HEK293 (cell line): ENCODE results near the gene DDX49.

Experiments
- CTCF ChIA-PET: fragments of 350-600 bp; formaldehyde crosslinking; extraction: SDS; loops from one replicate; lab custom pipeline; 2021; ENCODE audit warnings: antibody characterized with exemption; lab: Yijun Ruan, JAX
- POLR2A ChIA-PET: fragments of 300-600 bp; formaldehyde crosslinking; extraction: SDS; loops from one replicate; lab custom pipeline; 2020; ENCODE audit warnings: antibody characterized with exemption, inconsistent platforms; lab: Yijun Ruan, JAX
- H3K27ac ChIP-seq: fragments of 200-500 bp; sonication (Bioruptor generic); 2 replicates; pipeline ENCODE4 v1.5.1; 2014; ENCODE audit warnings: low read depth, low read length, control low read depth, inconsistent platforms; ENCODE audit errors: extremely low read depth
- H3K36me3 ChIP-seq, 2 experiments: fragments of 200-500 bp in 1 of 2; sonication (Bioruptor generic) in 1 of 2; 1 replicate in 1 of 2; 2 replicates in 1 of 2; pipeline ENCODE4 v1.5.1; 2014 to 2017; ENCODE audit warnings: inconsistent platforms in 2 of 2, low read length in 2 of 2; ENCODE audit not compliant: control insufficient read depth in 2 of 2, insufficient read depth in 1 of 2
- H3K4me1 ChIP-seq: fragments of 200-500 bp; sonication (Bioruptor generic); 2 replicates; pipeline ENCODE4 v1.5.1; 2014; ENCODE audit warnings: mild to moderate bottlenecking, low read length, inconsistent platforms; ENCODE audit not compliant: control insufficient read depth, insufficient read depth
- H3K4me3 ChIP-seq: 2 replicates; pipeline ENCODE4 v1.5.1; 2011; ENCODE audit warnings: low read depth, mild to moderate bottlenecking, control low read depth, low read length, moderate library complexity
- H3K9me3 ChIP-seq: fragments of 200-500 bp; sonication (Bioruptor generic); 2 replicates; pipeline ENCODE4 v1.5.1; 2014; ENCODE audit warnings: low read depth, low read length, inconsistent platforms; ENCODE audit not compliant: control insufficient read depth, insufficient read depth
- GLIS1 ChIP-seq: fragments of 450-650 bp; formaldehyde crosslinking; IDR thresholded peaks from 2 replicates; pipeline ENCODE4 v1.5.1; 2016; ENCODE audit warnings: missing biosample characterization, missing genetic modification characterization
- KLF16 ChIP-seq: fragments of 450-650 bp; formaldehyde crosslinking; IDR thresholded peaks from 2 replicates; pipeline ENCODE4 v1.5.1; 2017; ENCODE audit warnings: missing biosample characterization, missing genetic modification characterization
- KLF8 ChIP-seq: fragments of 450-650 bp; formaldehyde crosslinking; IDR thresholded peaks from 2 replicates; pipeline ENCODE4 v1.5.1; 2016; ENCODE audit warnings: missing biosample characterization, missing genetic modification characterization
- SALL2 ChIP-seq: fragments of 450-650 bp; formaldehyde crosslinking; IDR thresholded peaks from 2 replicates; pipeline ENCODE4 v1.5.0; 2017; ENCODE audit warnings: missing biosample characterization, mild to moderate bottlenecking, missing genetic modification characterization, borderline replicate concordance
- SCRT1 ChIP-seq: fragments of 450-650 bp; formaldehyde crosslinking; IDR thresholded peaks from 2 replicates; pipeline ENCODE4 v1.5.1; 2016; ENCODE audit warnings: missing biosample characterization, missing genetic modification characterization, borderline replicate concordance
- SP2 ChIP-seq: fragments of 450-650 bp; formaldehyde crosslinking; IDR thresholded peaks from 2 replicates; pipeline ENCODE4 v1.5.1; 2016; ENCODE audit warnings: missing biosample characterization, missing genetic modification characterization
- SP3 ChIP-seq: fragments of 450-650 bp; formaldehyde crosslinking; IDR thresholded peaks from 2 replicates; pipeline ENCODE4 v1.5.1; 2016; ENCODE audit warnings: missing biosample characterization, missing genetic modification characterization
- WT1 ChIP-seq: fragments of 450-650 bp; formaldehyde crosslinking; IDR thresholded peaks from 2 replicates; pipeline ENCODE4 v1.5.1; 2016; ENCODE audit warnings: missing biosample characterization, missing genetic modification characterization
- ZFHX2 ChIP-seq: fragments of 450-650 bp; formaldehyde crosslinking; conservative IDR thresholded peaks from 2 replicates; pipeline ENCODE4 v1.5.1; 2016; ENCODE audit warnings: missing biosample characterization, missing genetic modification characterization
- ZFP37 ChIP-seq: fragments of 450-650 bp; formaldehyde crosslinking; IDR thresholded peaks from 2 replicates; pipeline ENCODE4 v1.5.1; 2016; ENCODE audit warnings: missing biosample characterization, missing genetic modification characterization
- ZNF175 ChIP-seq: fragments of 450-650 bp; formaldehyde crosslinking; IDR thresholded peaks from 2 replicates; pipeline ENCODE4 v1.5.1; 2016; ENCODE audit warnings: missing biosample characterization, missing genetic modification characterization
- ZNF211 ChIP-seq: fragments of 450-650 bp; formaldehyde crosslinking; IDR thresholded peaks from 2 replicates; pipeline ENCODE4 v1.5.1; 2016; ENCODE audit warnings: low read depth, missing biosample characterization, missing genetic modification characterization
- ZNF223 ChIP-seq: fragments of 450-650 bp; formaldehyde crosslinking; IDR thresholded peaks from 2 replicates; pipeline ENCODE4 v1.5.1; 2016; ENCODE audit warnings: missing biosample characterization, missing genetic modification characterization
- ZNF24 ChIP-seq: fragments of 450-650 bp; formaldehyde crosslinking; IDR thresholded peaks from 2 replicates; pipeline ENCODE4 v1.5.1; 2016; ENCODE audit warnings: missing biosample characterization, missing genetic modification characterization
- ZNF248 ChIP-seq: fragments of 450-650 bp; formaldehyde crosslinking; IDR thresholded peaks from 2 replicates; pipeline ENCODE4 v1.5.1; 2017; ENCODE audit warnings: missing biosample characterization, missing genetic modification characterization
- ZNF302 ChIP-seq: fragments of 450-650 bp; formaldehyde crosslinking; IDR thresholded peaks from 2 replicates; pipeline ENCODE4 v1.5.1; 2016; ENCODE audit warnings: missing biosample characterization, missing genetic modification characterization, low read depth
- ZNF335 ChIP-seq: fragments of 450-650 bp; formaldehyde crosslinking; conservative IDR thresholded peaks from 2 replicates; pipeline ENCODE4 v1.5.1; 2016; ENCODE audit warnings: missing biosample characterization, missing genetic modification characterization
- ZNF37A ChIP-seq: fragments of 450-650 bp; IDR thresholded peaks from 2 replicates; pipeline ENCODE4 v1.5.1; 2018; ENCODE audit warnings: missing biosample characterization, missing genetic modification characterization
- ZNF433 ChIP-seq: fragments of 450-650 bp; formaldehyde crosslinking; IDR thresholded peaks from 2 replicates; pipeline ENCODE4 v1.5.1; 2016; ENCODE audit warnings: missing biosample characterization, missing genetic modification characterization, low read depth
- ZNF501 ChIP-seq: fragments of 450-650 bp; formaldehyde crosslinking; IDR thresholded peaks from 2 replicates; pipeline ENCODE4 v1.5.1; 2016; ENCODE audit warnings: missing biosample characterization, missing genetic modification characterization
- ZNF654 ChIP-seq: fragments of 450-650 bp; formaldehyde crosslinking; IDR thresholded peaks from 2 replicates; pipeline ENCODE4 v1.5.1; 2016; ENCODE audit warnings: low read depth, missing biosample characterization, missing genetic modification characterization
- ZNF701 ChIP-seq: fragments of 450-650 bp; formaldehyde crosslinking; IDR thresholded peaks from 2 replicates; pipeline ENCODE4 v1.5.1; 2016; ENCODE audit warnings: missing biosample characterization, missing genetic modification characterization
- ZNF791 ChIP-seq: fragments of 450-650 bp; formaldehyde crosslinking; IDR thresholded peaks from 2 replicates; pipeline ENCODE4 v1.5.1; 2016; ENCODE audit warnings: missing biosample characterization, missing genetic modification characterization
- ZNF792 ChIP-seq: fragments of 450-650 bp; formaldehyde crosslinking; IDR thresholded peaks from 2 replicates; pipeline ENCODE4 v1.5.1; 2016; ENCODE audit warnings: missing biosample characterization, missing genetic modification characterization
- ZNF830 ChIP-seq: fragments of 450-650 bp; IDR thresholded peaks from 2 replicates; pipeline ENCODE4 v1.5.0; 2018; ENCODE audit warnings: missing biosample characterization, missing genetic modification characterization, low read depth, mild to moderate bottlenecking, moderate library complexity
- TF ChIP-seq, protein P1 (sequence below): fragments of 450-650 bp; formaldehyde crosslinking; IDR thresholded peaks from 2 replicates; pipeline ENCODE4 v1.5.1; 2016; ENCODE audit warnings: missing biosample characterization, missing genetic modification characterization, low read depth
- TF ChIP-seq, protein P2 (sequence below): sonication (generic); formaldehyde crosslinking; IDR thresholded peaks from 2 replicates; pipeline ENCODE4 v1.8.1; 2022; ENCODE audit warnings: mild to moderate bottlenecking, moderate library complexity, missing genetic modification reagents

DDX49 gene

DNA sequence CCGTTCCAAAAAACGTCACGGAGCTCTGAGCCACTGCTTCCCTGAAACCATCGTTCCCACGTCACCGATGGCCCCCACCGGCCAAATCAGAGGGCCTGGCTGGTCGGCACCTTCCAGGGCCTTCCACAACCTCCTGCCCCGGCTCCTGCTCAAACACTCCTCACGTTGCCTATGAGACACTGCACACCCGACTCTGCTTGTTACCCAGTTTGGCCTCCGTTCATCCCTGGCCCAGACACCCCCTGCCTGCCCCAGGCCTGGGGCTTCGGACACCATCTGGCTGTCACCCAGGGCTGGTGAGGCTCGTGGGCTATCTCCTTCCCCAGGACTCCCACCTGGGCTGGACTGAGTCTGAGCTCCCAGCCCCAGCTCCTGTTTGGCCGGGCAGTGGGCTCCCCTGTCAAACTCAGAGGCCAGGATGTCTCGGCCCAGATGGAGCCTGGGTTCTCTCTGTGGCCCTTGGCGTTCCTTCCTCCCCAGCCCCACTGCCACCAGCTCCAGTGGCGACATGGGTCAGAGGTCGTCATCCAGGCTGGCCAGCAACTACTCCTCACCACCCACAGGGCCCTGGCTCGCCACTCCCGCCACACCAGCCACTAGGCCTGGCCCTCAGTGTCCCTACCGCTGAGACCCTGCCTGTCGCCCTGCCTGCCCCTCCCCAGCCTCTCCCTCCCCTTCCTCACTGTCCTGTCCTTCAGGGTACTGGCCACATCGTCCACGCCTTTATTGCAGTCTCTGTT lies 41.3 kb upstream of the DDX49 start:
- ChIA-PET POLR2A (no interaction called here), CTCF (no interaction called here)
- no peaks in the 10 kb centered on the region for H3K4me1 ChIP-seq
- no peak overlapping the region for H3K4me3 ChIP-seq
- no peak overlapping the region for H3K27ac ChIP-seq
- no peaks in the 10 kb centered on the region for H3K9me3 ChIP-seq
- TF ChIP-seq KLF8 (tag by site-specific recombination) (no peak), ZNF654 (tag by site-specific recombination) (no peak), ZNF248 (tag by site-specific recombination) (no peak), ZNF223 (no peak), ZNF302 (tag by site-specific recombination) (no peak), ZNF501 (tag by site-specific recombination) (no peak), ZFHX2 (tag by site-specific recombination) (no peak), ZNF211 (no peak), ZNF37A (tag by site-specific recombination) (no peak), ZNF791 (no peak)
- TF ChIP-seq, protein P1, sequence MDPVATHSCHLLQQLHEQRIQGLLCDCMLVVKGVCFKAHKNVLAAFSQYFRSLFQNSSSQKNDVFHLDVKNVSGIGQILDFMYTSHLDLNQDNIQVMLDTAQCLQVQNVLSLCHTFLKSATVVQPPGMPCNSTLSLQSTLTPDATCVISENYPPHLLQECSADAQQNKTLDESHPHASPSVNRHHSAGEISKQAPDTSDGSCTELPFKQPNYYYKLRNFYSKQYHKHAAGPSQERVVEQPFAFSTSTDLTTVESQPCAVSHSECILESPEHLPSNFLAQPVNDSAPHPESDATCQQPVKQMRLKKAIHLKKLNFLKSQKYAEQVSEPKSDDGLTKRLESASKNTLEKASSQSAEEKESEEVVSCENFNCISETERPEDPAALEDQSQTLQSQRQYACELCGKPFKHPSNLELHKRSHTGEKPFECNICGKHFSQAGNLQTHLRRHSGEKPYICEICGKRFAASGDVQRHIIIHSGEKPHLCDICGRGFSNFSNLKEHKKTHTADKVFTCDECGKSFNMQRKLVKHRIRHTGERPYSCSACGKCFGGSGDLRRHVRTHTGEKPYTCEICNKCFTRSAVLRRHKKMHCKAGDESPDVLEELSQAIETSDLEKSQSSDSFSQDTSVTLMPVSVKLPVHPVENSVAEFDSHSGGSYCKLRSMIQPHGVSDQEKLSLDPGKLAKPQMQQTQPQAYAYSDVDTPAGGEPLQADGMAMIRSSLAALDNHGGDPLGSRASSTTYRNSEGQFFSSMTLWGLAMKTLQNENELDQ (tag by site-specific recombination) = no peak
- H3K36me3 ChIP-seq = peaks cover 19 to 76% of the 10 kb centered on the region in 2 experiments; a peak in 2 of 3 replicates

DNA sequence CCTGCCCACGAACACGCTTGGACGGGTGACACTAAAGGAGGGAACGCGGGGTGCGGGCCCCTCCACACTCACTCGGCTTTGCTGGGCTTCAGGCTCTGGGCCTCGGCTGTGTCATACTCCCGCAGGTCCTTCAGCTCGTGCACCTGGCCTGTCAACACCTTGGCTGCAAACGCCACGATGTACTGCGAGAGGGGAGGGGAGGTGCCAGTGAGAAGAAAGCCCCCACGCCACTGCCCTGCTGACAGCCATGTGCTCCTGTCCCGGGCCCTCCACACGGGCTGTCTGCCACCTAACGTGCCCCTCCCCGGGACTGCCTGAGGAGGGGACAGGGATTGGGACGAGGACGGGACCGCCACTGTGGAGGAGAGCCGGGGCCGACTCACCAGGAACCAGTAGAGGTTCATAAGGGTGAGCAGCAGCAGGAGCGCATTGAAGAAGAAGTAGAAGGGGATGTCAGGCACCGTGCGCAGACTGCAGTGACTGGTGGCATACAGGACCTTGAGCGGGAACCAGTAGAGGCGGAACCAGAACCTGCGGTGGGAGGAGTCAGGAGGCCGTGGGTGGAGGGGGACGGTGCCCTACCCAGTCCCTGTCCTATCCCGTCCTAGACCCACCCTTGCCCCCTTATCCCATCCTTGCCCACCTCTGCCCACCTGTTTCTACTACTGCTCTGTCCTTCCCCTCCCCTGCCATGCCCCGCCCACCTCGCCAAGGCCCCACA lies 40.5 kb upstream of the DDX49 start:
- Histone ChIP-seq H3K4me1 (no peaks in the 10 kb centered on the region), H3K9me3 (no peaks in the 10 kb centered on the region), H3K27ac (no peak overlapping the region), H3K36me3 (peaks cover 20 to 81% of the 10 kb centered on the region in 2 experiments; a peak in 2 of 3 replicates), H3K4me3 (no peak overlapping the region)
- ChIA-PET POLR2A (interaction anchor here (1.0 kb wide), 1 partner anchor 8 kb away, joined by 7 read pairs; no protein-coding TSS in a partner anchor), CTCF (interaction anchor here (0.5 to 1.2 kb wide), 4 partner anchors 8 to 431 kb away, joined by 3 to 4 read pairs (median 3); no protein-coding TSS in a partner anchor)
- TF ChIP-seq KLF8 (tag by site-specific recombination) (0 out of 2 replicates have a peak, but pooled peaks have one; percentile 6), ZNF175 (no peak), ZFHX2 (tag by site-specific recombination) (0 out of 2 replicates have a peak, but pooled peaks have one; percentile 22)

DNA sequence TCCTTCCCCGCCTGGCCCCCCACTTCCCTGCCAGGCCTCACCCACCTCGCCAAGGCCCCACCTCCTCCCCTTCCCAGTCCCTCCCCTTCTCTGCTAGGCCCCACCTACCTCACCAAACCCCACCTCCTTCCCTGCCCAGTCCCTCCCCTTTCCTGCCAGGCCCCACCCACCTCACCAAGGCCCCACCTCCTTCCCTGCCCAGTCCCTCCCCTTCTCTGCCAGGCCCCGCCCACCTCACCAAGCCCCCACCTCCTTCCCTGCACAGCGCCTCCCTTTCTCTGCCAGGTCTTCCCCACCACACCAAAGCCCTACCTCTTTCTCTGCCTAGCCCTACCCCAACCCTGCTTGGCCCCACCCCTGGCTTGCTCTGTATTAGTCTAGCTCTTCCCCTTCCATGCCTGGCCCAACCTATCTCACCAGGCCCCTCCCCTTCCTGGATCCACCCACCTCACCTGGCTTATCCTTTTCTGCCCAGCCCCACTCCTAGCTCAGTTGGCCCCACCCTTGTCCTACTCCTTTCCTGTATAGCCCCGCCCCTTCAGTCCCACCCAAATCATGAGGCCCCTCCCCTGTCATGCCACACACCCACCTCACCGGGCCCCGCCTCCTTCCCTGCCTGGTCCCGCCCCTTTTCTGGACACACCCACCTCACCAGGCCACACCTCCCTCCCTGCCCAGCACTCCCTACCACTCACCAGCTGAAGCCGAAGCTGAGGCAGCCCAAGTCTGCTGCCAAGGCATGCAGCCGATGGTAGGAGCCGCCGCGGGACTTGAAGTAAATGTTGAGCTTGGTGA lies 39.7 kb upstream of the DDX49 start:
- Histone ChIP-seq H3K36me3 (peaks cover 20 to 76% of the 10 kb centered on the region in 2 experiments; a peak in 2 of 3 replicates), H3K9me3 (no peaks in the 10 kb centered on the region), H3K27ac (no peak overlapping the region), H3K4me3 (no peak overlapping the region), H3K4me1 (no peaks in the 10 kb centered on the region)
- ChIA-PET CTCF (interaction anchor here (0.5 to 1.2 kb wide), 4 partner anchors 8 to 432 kb away, joined by 3 to 4 read pairs (median 3); no protein-coding TSS in a partner anchor), POLR2A (interaction anchor here (1.0 to 1.5 kb wide), 2 partner anchors 8 to 14 kb away, joined by 4 to 7 read pairs; no protein-coding TSS in a partner anchor)
- TF ChIP-seq KLF16 (tag by site-specific recombination) = 0 out of 2 replicates have a peak, but pooled peaks have one; percentile 44
- TF ChIP-seq, protein P2, sequence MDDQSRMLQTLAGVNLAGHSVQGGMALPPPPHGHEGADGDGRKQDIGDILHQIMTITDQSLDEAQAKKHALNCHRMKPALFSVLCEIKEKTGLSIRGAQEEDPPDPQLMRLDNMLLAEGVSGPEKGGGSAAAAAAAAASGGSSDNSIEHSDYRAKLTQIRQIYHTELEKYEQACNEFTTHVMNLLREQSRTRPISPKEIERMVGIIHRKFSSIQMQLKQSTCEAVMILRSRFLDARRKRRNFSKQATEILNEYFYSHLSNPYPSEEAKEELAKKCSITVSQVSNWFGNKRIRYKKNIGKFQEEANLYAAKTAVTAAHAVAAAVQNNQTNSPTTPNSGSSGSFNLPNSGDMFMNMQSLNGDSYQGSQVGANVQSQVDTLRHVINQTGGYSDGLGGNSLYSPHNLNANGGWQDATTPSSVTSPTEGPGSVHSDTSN = no peak
- no peak for TF ChIP-seq ZNF24 (tag by site-specific recombination)
- TF ChIP-seq GLIS1 = no peak
- TF ChIP-seq SALL2 (tag by site-specific recombination) = no peak
- no peak for TF ChIP-seq ZNF175
- TF ChIP-seq ZFP37 = no peak
- TF ChIP-seq ZNF830 (tag by site-specific recombination) = no peak
- no peak for TF ChIP-seq WT1 (tag by site-specific recombination)
- TF ChIP-seq ZNF433 (tag by site-specific recombination) = no peak
- TF ChIP-seq ZNF701 (tag by site-specific recombination) = no peak
- TF ChIP-seq SP3 (tag by site-specific recombination) = peak; percentile 65
- no peak for TF ChIP-seq ZNF792 (tag by site-specific recombination)
- TF ChIP-seq SP2 (tag by site-specific recombination) = peak; percentile 73
- TF ChIP-seq SCRT1 (tag by site-specific recombination) = no peak
- TF ChIP-seq ZNF335 (tag by site-specific recombination) = no peak
